MM.1S (cell line): ENCODE data around the gene XYLT1.

Experiments
- DNase-seq: peaks from one replicate; pipeline ENCODE4 v3.0.0-alpha.2; 2015
- H2AFZ ChIP-seq: fragments of 300-600 bp; sonication (generic); 2 replicates; pipeline ENCODE4 v1.6.0; 2016; ENCODE audit warnings: antibody characterized with exemption, low read length
- H3F3A ChIP-seq: fragments of 300-600 bp; sonication (generic); 2 replicates; pipeline ENCODE4 v1.6.1; 2016; ENCODE audit warnings: mild to moderate bottlenecking, antibody characterized with exemption, low read length, moderate library complexity, mixed read lengths; ENCODE audit not compliant: insufficient read depth
- H3K27ac ChIP-seq: fragments of 300-600 bp; sonication (generic); 2 replicates; pipeline ENCODE4 v1.5.1; 2016; ENCODE audit warnings: mild to moderate bottlenecking, low read length
- H3K27me3 ChIP-seq: fragments of 300-600 bp; sonication (generic); replicated peaks from 2 replicates; pipeline ENCODE4 v1.6.0; 2016; ENCODE audit warnings: low read length; ENCODE audit not compliant: insufficient read depth
- H3K36me3 ChIP-seq: fragments of 300-600 bp; sonication (generic); replicated peaks from 2 replicates; pipeline ENCODE4 v1.6.1; 2016; ENCODE audit warnings: mild to moderate bottlenecking, low read length, mixed read lengths; ENCODE audit not compliant: insufficient read depth
- H3K4me1 ChIP-seq: fragments of 300-600 bp; sonication (generic); 2 replicates; pipeline ENCODE4 v1.6.1; 2016; ENCODE audit warnings: low read length, mixed read lengths
- H3K4me2 ChIP-seq: fragments of 300-600 bp; sonication (generic); 2 replicates; pipeline ENCODE4 v1.6.0; 2016; ENCODE audit warnings: low read depth, low read length
- H3K4me3 ChIP-seq: fragments of 300-600 bp; sonication (generic); 2 replicates; pipeline ENCODE4 v1.5.1; 2016; ENCODE audit warnings: low read length, mixed read lengths
- H3K79me2 ChIP-seq: fragments of 300-600 bp; sonication (generic); 2 replicates; pipeline ENCODE4 v1.6.1; 2016; ENCODE audit warnings: mixed run types, low read length, mixed read lengths
- H3K9ac ChIP-seq: fragments of 300-600 bp; sonication (generic); 2 replicates; pipeline ENCODE4 v1.6.1; 2016; ENCODE audit warnings: low read length, mixed read lengths
- H3K9me2 ChIP-seq: fragments of 300-600 bp; sonication (generic); replicated peaks from 2 replicates; pipeline ENCODE4 v1.6.1; 2016; ENCODE audit warnings: mild to moderate bottlenecking, low read length, mixed read lengths; ENCODE audit not compliant: insufficient read depth
- H3K9me3 ChIP-seq: fragments of 300-600 bp; sonication (generic); replicated peaks from 2 replicates; pipeline ENCODE4 v1.6.1; 2016; ENCODE audit warnings: mild to moderate bottlenecking, low read length, mixed read lengths; ENCODE audit not compliant: insufficient read depth
- H4K20me1 ChIP-seq: fragments of 300-600 bp; sonication (generic); 2 replicates; pipeline ENCODE4 v1.6.1; 2016; ENCODE audit warnings: mild to moderate bottlenecking, low read length, moderate library complexity, mixed read lengths; ENCODE audit not compliant: insufficient read depth
- CTCF ChIP-seq: fragments of 300-600 bp; sonication (generic); IDR thresholded peaks from 2 replicates; pipeline ENCODE4 v1.5.1; 2016; ENCODE audit warnings: antibody characterized with exemption, low read length, mixed read lengths
- EZH2 ChIP-seq: fragments of 300-600 bp; sonication (generic); optimal IDR thresholded peaks from 2 replicates; pipeline ENCODE3; 2017; ENCODE audit warnings: low read depth, mild to moderate bottlenecking, antibody characterized with exemption, low read length, mixed read lengths
- EZH2phosphoT487 ChIP-seq: fragments of 300-600 bp; sonication (generic); IDR thresholded peaks from 2 replicates; pipeline ENCODE4 v1.6.1; 2018; ENCODE audit warnings: antibody characterized with exemption, low read length

The XYLT1 gene

GRCh38 chr16:17316005-17316404 lies 154.8 kb downstream of the XYLT1 start:
- Histone ChIP-seq H3K27me3 (no peaks in the 10 kb centered on the region), H3K9me2 (no peaks in the 10 kb centered on the region), H3K36me3 (no peaks in the 10 kb centered on the region), H3K27ac (no peak overlapping the region), H2AFZ (no peak overlapping the region), H3K4me3 (no peak overlapping the region), H3K9me3 (no peaks in the 10 kb centered on the region), H3K4me1 (no peaks in the 10 kb centered on the region), H3K4me2 (no peak overlapping the region), H3K9ac (no peak overlapping the region), H3F3A (no peaks in the 10 kb centered on the region), H3K79me2 (peaks cover 51% of the 10 kb centered on the region), H4K20me1 (no peaks in the 10 kb centered on the region)
- no peak for TF ChIP-seq CTCF
- TF ChIP-seq EZH2 = no peak
- TF ChIP-seq EZH2phosphoT487 = no peak
- no peak for DNase-seq

DNA sequence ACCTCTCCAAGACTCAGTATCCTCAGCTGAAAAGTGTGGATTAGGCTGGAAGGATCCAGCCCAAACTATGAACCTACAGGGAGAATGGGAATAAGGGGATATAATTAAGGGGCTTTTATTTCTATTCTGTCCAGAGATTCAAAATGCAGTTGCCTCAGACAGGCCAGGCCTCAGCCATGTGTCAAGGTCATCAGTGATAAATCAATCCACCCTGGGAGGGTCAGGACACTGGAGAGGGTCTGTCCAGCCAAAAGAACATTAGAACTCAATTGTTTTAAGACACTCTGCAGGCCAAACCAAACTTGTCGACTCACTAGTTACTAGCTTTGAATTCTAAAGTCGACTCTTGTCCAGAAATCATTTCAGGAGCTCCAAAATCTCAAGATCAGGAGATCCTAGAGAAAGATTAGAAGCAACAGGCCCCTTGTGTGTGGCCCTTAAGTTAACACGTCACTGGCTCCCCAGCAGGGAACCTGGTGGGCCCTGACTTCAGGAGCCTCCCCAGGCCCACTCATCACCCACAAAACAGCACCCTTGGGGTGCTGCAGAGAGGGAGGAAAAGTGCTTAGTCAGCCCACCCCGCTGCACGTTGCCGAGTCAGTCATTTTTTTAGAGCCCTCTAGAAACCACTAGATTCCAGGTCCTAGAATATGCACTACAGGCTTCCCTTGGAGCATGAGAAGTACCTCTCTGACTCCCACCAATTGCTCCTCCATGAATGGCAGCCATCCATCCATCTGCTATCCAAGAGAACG lies 156.8 kb downstream of the XYLT1 start:
- DNase-seq = no peak
- Histone ChIP-seq H3F3A (no peaks in the 10 kb centered on the region), H3K4me1 (no peaks in the 10 kb centered on the region), H3K4me3 (no peak overlapping the region), H3K27me3 (no peaks in the 10 kb centered on the region), H3K4me2 (no peak overlapping the region), H3K9me3 (no peaks in the 10 kb centered on the region), H3K9ac (no peak overlapping the region), H2AFZ (no peak overlapping the region), H3K27ac (no peak overlapping the region), H3K36me3 (no peaks in the 10 kb centered on the region), H3K79me2 (peaks cover 42% of the 10 kb centered on the region), H3K9me2 (no peaks in the 10 kb centered on the region), H4K20me1 (no peaks in the 10 kb centered on the region)
- TF ChIP-seq EZH2 = no peak

DNA sequence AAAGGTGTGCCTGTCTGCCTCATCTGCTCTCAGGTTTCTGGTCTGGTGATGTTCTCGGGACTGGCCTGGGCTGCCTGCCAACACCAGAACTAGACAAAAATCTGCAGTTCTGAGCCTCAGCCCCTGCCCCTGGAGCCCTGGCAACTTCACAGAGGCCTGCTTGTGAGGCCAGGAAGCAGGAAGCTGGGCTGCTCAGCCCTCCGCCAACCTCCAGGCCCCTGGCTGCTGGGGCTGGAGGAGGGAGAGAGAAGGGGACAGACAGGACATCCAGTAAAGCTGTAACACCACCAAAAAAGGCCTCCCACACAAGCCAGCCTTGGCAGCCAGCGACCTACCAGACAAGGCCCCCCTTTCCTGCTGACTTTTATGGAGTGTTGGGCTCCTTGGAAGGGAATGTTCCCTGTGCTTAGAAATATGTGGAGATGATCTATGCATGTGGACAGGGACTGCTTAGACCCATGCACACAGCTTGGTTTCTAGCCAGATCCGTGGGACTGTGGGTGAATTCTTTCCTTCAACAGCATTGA lies 157.6 kb downstream of the XYLT1 start:
- no peak overlapping the region for H3K4me3 ChIP-seq
- no peaks in the 10 kb centered on the region for H3K9me2 ChIP-seq
- no peaks in the 10 kb centered on the region for H3K27me3 ChIP-seq
- no peaks in the 10 kb centered on the region for H4K20me1 ChIP-seq
- peaks cover 37% of the 10 kb centered on the region for H3K79me2 ChIP-seq
- no peak for DNase-seq
- H3K4me2 ChIP-seq = no peak overlapping the region
- H3K27ac ChIP-seq = no peak overlapping the region
- no peaks in the 10 kb centered on the region for H3K4me1 ChIP-seq
- H3F3A ChIP-seq = no peaks in the 10 kb centered on the region
- no peaks in the 10 kb centered on the region for H3K9me3 ChIP-seq
- no peaks in the 10 kb centered on the region for H3K36me3 ChIP-seq
- TF ChIP-seq EZH2 = no peak
- TF ChIP-seq EZH2phosphoT487 = no peak
- TF ChIP-seq CTCF = no peak
- H3K9ac ChIP-seq = no peak overlapping the region
- no peak overlapping the region for H2AFZ ChIP-seq

- H3F3A ChIP-seq = no peaks in the 10 kb centered on the region
- no peak for DNase-seq
- H3K4me1 ChIP-seq = no peaks in the 10 kb centered on the region
- no peaks in the 10 kb centered on the region for H4K20me1 ChIP-seq
- no peaks in the 10 kb centered on the region for H3K9me2 ChIP-seq
- no peak overlapping the region for H3K4me2 ChIP-seq
- no peak overlapping the region for H2AFZ ChIP-seq
- H3K36me3 ChIP-seq = no peaks in the 10 kb centered on the region
- no peak overlapping the region for H3K9ac ChIP-seq
- no peaks in the 10 kb centered on the region for H3K27me3 ChIP-seq
- H3K9me3 ChIP-seq = no peaks in the 10 kb centered on the region
- H3K27ac ChIP-seq = no peak overlapping the region
- H3K4me3 ChIP-seq = no peak overlapping the region
- TF ChIP-seq EZH2phosphoT487 (no peak), EZH2 (no peak), CTCF (no peak)
- H3K79me2 ChIP-seq = peaks cover 32% of the 10 kb centered on the region
These were observed 158.6 kb downstream of the XYLT1 start for GRCh38 chr16:17312094-17312710.
